Caco-2 (cell line): ENCODE measurements around the gene ARAP2. TPM values are rescaled to one million over a fixed set of nuclear protein-coding genes. Genes with fewer than 3 reads are reported as not detected.

Source experiments
- BruUV-seq: library from RNA; stranded (reverse); fragments of 400-500 nt; replicated peaks from 2 replicates; lab custom pipeline; 2021; lab: Mats Ljungman, UMichigan
- CTCF ChIA-PET: fragments of 300-600 bp; sonication (Branson Sonifier 250); formaldehyde crosslinking; loops from one replicate; lab custom pipeline; 2022; ENCODE audit warnings: antibody characterized with exemption; lab: Charles Lee
- POLR2A ChIA-PET: fragments of 300-600 bp; sonication (Branson Sonifier 250); formaldehyde crosslinking; loops from one replicate; lab custom pipeline; 2022; ENCODE audit warnings: antibody characterized with exemption; lab: Charles Lee
- DNase-seq, 2 experiments: peaks; one replicate each; pipeline versions ENCODE4 v3.0.0 to v3.0.0-alpha.2; 2020 to 2022
- H3K27me3 ChIP-seq: replicated peaks from 2 replicates; pipeline ENCODE4 v1.6.0; 2011; ENCODE audit warnings: low read length; ENCODE audit not compliant: control insufficient read depth, insufficient read depth
- H3K36me3 ChIP-seq: 2 replicates; pipeline ENCODE4 v1.5.1; 2011; ENCODE audit warnings: low read length; ENCODE audit not compliant: control insufficient read depth, insufficient read depth
- H3K4me1 ChIP-seq: fragments of 250-450 bp; sonication (Bioruptor Pico); 2 replicates; pipeline ENCODE4 v1.5.1; 2020; ENCODE audit warnings: mild to moderate bottlenecking
- H3K4me3 ChIP-seq: 2 replicates; pipeline ENCODE4 v1.5.1; 2011; ENCODE audit warnings: low read depth, mild to moderate bottlenecking, control low read depth, low read length
- H3K9me3 ChIP-seq: fragments of 250-450 bp; sonication (Bioruptor Pico); 2 replicates; pipeline ENCODE4 v1.5.1; 2020; ENCODE audit warnings: mild to moderate bottlenecking, moderate library complexity
- H3K27ac Mint-ChIP-seq: one replicate; pipeline ENCODE4 v1.8.0; 2022; ENCODE audit warnings: mixed read lengths; ENCODE audit not compliant: unreplicated experiment
- H3K27me3 Mint-ChIP-seq: one replicate; pipeline ENCODE4 v1.8.0; 2022; ENCODE audit warnings: mixed read lengths; ENCODE audit not compliant: insufficient read depth, unreplicated experiment
- H3K36me3 Mint-ChIP-seq: one replicate; pipeline ENCODE4 v1.8.0; 2022; ENCODE audit warnings: mild to moderate bottlenecking, mixed read lengths; ENCODE audit not compliant: insufficient read depth, unreplicated experiment
- H3K4me1 Mint-ChIP-seq: one replicate; pipeline ENCODE4 v1.8.0; 2022; ENCODE audit warnings: low read depth, mixed read lengths; ENCODE audit not compliant: unreplicated experiment
- H3K4me3 Mint-ChIP-seq: one replicate; pipeline ENCODE4 v1.8.0; 2022; ENCODE audit warnings: mild to moderate bottlenecking, moderate library complexity, mixed read lengths; ENCODE audit not compliant: unreplicated experiment
- H3K9me3 Mint-ChIP-seq: one replicate; pipeline ENCODE4 v1.8.0; 2022; ENCODE audit warnings: mixed read lengths; ENCODE audit not compliant: unreplicated experiment
- CTCF ChIP-seq, 2 experiments: fragments of 200-600 bp in 1 of 2; IDR thresholded peaks; 1 replicate in 1 of 2; 2 replicates in 1 of 2; pipeline versions ENCODE4 v1.5.1 to v1.8.0; 2011 to 2022; ENCODE audit warnings: antibody characterized with exemption in 1 of 2, control low read depth in 1 of 2, inconsistent platforms in 1 of 2, low read depth in 1 of 2, low read length in 1 of 2, mild to moderate bottlenecking in 1 of 2, moderate library complexity in 1 of 2; ENCODE audit not compliant: insufficient read depth in 1 of 2, severe bottlenecking in 1 of 2, unreplicated experiment in 1 of 2
- intact Hi-C: fragments of 100-400 bp; cut with micrococcal nuclease; formaldehyde crosslinking; loops from one replicate; pipeline ENCODE4 v1.10.0; 2022; ENCODE audit not compliant: unreplicated experiment
- total RNA-seq: library from RNA; stranded (reverse); gene quantifications from 2 replicates; pipeline ENCODE4 v1.2.3, GENCODE V29; 2022

The ARAP2 gene
- total RNA-seq, 1 experiment from 2014 or later: 3.9 TPM

- BruUV-seq: no TSS peak
- no peak overlapping the region for H3K4me3 ChIP-seq
- ChIA-PET POLR2A (no interaction called here), CTCF (no interaction called here)
- Mint-ChIP-seq H3K27me3 (peaks cover 8% of the 10 kb centered on the region), H3K36me3 (no peaks in the 10 kb centered on the region), H3K9me3 (no peaks in the 10 kb centered on the region), H3K4me3 (no peak overlapping the region), H3K4me1 (no peaks in the 10 kb centered on the region), H3K27ac (no peak overlapping the region)
- intact Hi-C loops: no loop called here
- no peaks in the 10 kb centered on the region for H3K9me3 ChIP-seq
- DNase-seq: no peak
- H3K36me3 ChIP-seq: no peaks in the 10 kb centered on the region
- TF ChIP-seq CTCF (IDR thresholded peaks at IDR 0.05; ENCODE audit: insufficient read depth in 1 of 2, low read depth in 1 of 2, low read length in 1 of 2, severe bottlenecking in 1 of 2, unreplicated experiment in 1 of 2): no peak
- H3K4me1 ChIP-seq: no peaks in the 10 kb centered on the region
- no peaks in the 10 kb centered on the region for H3K27me3 ChIP-seq
These were observed 39.7 kb upstream of the ARAP2 start for GRCh38 chr4:36283912-36284465.

GRCh38 chr4:36282503-36283030, 38.3 kb upstream of the ARAP2 start:
- peaks cover 8% of the 10 kb centered on the region for H3K27me3 Mint-ChIP-seq
- H3K4me3 Mint-ChIP-seq: no peak overlapping the region
- H3K36me3 Mint-ChIP-seq: no peaks in the 10 kb centered on the region
- Histone ChIP-seq H3K9me3 (no peaks in the 10 kb centered on the region), H3K4me3 (no peak overlapping the region), H3K4me1 (no peaks in the 10 kb centered on the region), H3K36me3 (no peaks in the 10 kb centered on the region), H3K27me3 (no peaks in the 10 kb centered on the region)
- TF ChIP-seq CTCF (IDR thresholded peaks at IDR 0.05; ENCODE audit: insufficient read depth in 1 of 2, low read depth in 1 of 2, low read length in 1 of 2, severe bottlenecking in 1 of 2, unreplicated experiment in 1 of 2): no peak
- DNase-seq: no peak
- no peaks in the 10 kb centered on the region for H3K9me3 Mint-ChIP-seq
- no peak overlapping the region for H3K27ac Mint-ChIP-seq
- ChIA-PET POLR2A (no interaction called here), CTCF (no interaction called here)
- H3K4me1 Mint-ChIP-seq: no peaks in the 10 kb centered on the region
- no TSS peak for BruUV-seq
- intact Hi-C loops: no loop called here

GRCh38 chr4:36281384-36282106, 37.2 kb upstream of the ARAP2 start, which contains the start of gene DTHD1:
TSS of gene DTHD1 (plus strand) at chr4:36281616. CDS start at chr4:36281759, 143 bp downstream.
- no peak for DNase-seq
- POLR2A ChIA-PET: no interaction called here

More at GRCh38 chr4:36281384-36282106, 37.2 kb upstream of the ARAP2 start, which contains the start of gene DTHD1:
- no peaks in the 10 kb centered on the region for H3K4me1 ChIP-seq
- no peak for TF ChIP-seq CTCF (IDR thresholded peaks at IDR 0.05; ENCODE audit: insufficient read depth in 1 of 2, low read depth in 1 of 2, low read length in 1 of 2, severe bottlenecking in 1 of 2, unreplicated experiment in 1 of 2)
- no peaks in the 10 kb centered on the region for H3K27me3 ChIP-seq
- Mint-ChIP-seq H3K9me3 (no peaks in the 10 kb centered on the region), H3K4me3 (no peak within 1 kb of the TSS), H3K27me3 (peaks cover 8% of the 10 kb centered on the region), H3K36me3 (no peaks in the 10 kb centered on the region), H3K4me1 (no peaks in the 10 kb centered on the region), H3K27ac (no peak within 1 kb of the TSS)
- CTCF ChIA-PET: no interaction called here
- intact Hi-C loops: no loop called here
- no TSS peak for BruUV-seq
- no peaks in the 10 kb centered on the region for H3K9me3 ChIP-seq
- no peak within 1 kb of the TSS for H3K4me3 ChIP-seq
- no peaks in the 10 kb centered on the region for H3K36me3 ChIP-seq
